UCSD-AML1 (cell line): ENCODE results near the gene RBM19.
A peak's percentile ranks its signal among the peaks of the same experiment; 100 is the strongest.

ENCODE experiments used
- DNase-seq: peaks from one replicate; lab custom pipeline; 2025; ENCODE audit not compliant: unreplicated experiment; lab: John Stamatoyannopoulos, UW

Gene RBM19

GRCh38 chr12:113860950-113861349, 105.2 kb downstream of the RBM19 start:
- no peak for DNase-seq

- DNase-seq: no peak
Observed at GRCh38 chr12:113860059-113860820, 105.9 kb downstream of the RBM19 start.

GRCh38 chr12:113858841-113859386, 107.2 kb downstream of the RBM19 start:
- peak; percentile 18 for DNase-seq

- no peak for DNase-seq
Observed at GRCh38 chr12:113857371-113857770, 108.8 kb downstream of the RBM19 start.

- DNase-seq: no peak
Observed at GRCh38 chr12:113855998-113856397, 110.1 kb downstream of the RBM19 start.

- DNase-seq: no peak
Observed at GRCh38 chr12:113854385-113855142, 111.6 kb downstream of the RBM19 start.

GRCh38 chr12:113853491-113853890, 112.6 kb downstream of the RBM19 start:
- DNase-seq: no peak

GRCh38 chr12:113852695-113853490, 113.2 kb downstream of the RBM19 start:
- DNase-seq: no peak

- DNase-seq: no peak
Observed at GRCh38 chr12:113852264-113852663, 113.9 kb downstream of the RBM19 start.

- DNase-seq: no peak
Observed at GRCh38 chr12:113850309-113851056, 115.6 kb downstream of the RBM19 start.

GRCh38 chr12:113847856-113848255, 118.3 kb downstream of the RBM19 start:
- DNase-seq: no peak

- no peak for DNase-seq
Observed at GRCh38 chr12:113846883-113847755, 119.0 kb downstream of the RBM19 start.

- DNase-seq: no peak
Observed at GRCh38 chr12:113845900-113846674, 120.0 kb downstream of the RBM19 start.

GRCh38 chr12:113844495-113845210, 121.5 kb downstream of the RBM19 start:
- no peak for DNase-seq

- DNase-seq: no peak
Observed at GRCh38 chr12:113842699-113843098, 123.4 kb downstream of the RBM19 start.

GRCh38 chr12:113841786-113842185, 124.3 kb downstream of the RBM19 start:
- no peak for DNase-seq

- no peak for DNase-seq
Observed at GRCh38 chr12:113840401-113841042, 125.6 kb downstream of the RBM19 start.

- DNase-seq: no peak
Observed at GRCh38 chr12:113838896-113839295, 127.2 kb downstream of the RBM19 start.
